T-cell (primary cell): ENCODE measurements around the gene SEPTIN10. TPM values are rescaled to one million over a fixed set of nuclear protein-coding genes. Genes with fewer than 3 reads are reported as not detected.
"Not testable (repeated sequence)": the region's sequence is repeated elsewhere in the genome, so short reads cannot be mapped to it uniquely, and the experiment has no call there.

ENCODE experiments used
- ATAC-seq, 4 experiments: fragments of 200-7000 bp in 3 of 4; fragments of 150-1000 bp in 1 of 4; cut with Tn5 transposase; replicated peaks in 1 of 4; 1 replicate in 3 of 4; 2 replicates in 1 of 4; pipeline ENCODE4 v1.10.0; 2021; ENCODE audit warnings: moderate library complexity in 3 of 4, mild to moderate bottlenecking in 2 of 4, moderate number of reproducible peaks in 1 of 4
- CTCF ChIA-PET, 2 donors: fragments of 300-600 bp; sonication (Branson Sonifier 250); formaldehyde crosslinking; loops; one replicate each; lab custom pipeline; 2022; ENCODE audit warnings: antibody characterized with exemption in 2 of 2; lab: Charles Lee
- POLR2A ChIA-PET, 2 donors: fragments of 300-600 bp; sonication (Branson Sonifier 250); formaldehyde crosslinking; loops; one replicate each; lab custom pipeline; 2022; ENCODE audit warnings: antibody characterized with exemption in 2 of 2; lab: Charles Lee
- DNase-seq, 35 experiments: peaks; one replicate each; pipeline versions ENCODE4 v3.0.0 to v3.0.0-alpha.2; 2013 to 2023
- H3K27ac ChIP-seq: one replicate; pipeline ENCODE4 v1.5.1; 2013; ENCODE audit warnings: low read length
- H3K27me3 ChIP-seq, 2 experiments: replicated peaks in 1 of 2; 1 replicate in 1 of 2; 2 replicates in 1 of 2; pipeline versions ENCODE4 v1.6.1 to v1.7.0; 2013; ENCODE audit warnings: low read length in 1 of 2, mixed read lengths in 1 of 2; ENCODE audit not compliant: control insufficient read depth in 2 of 2, insufficient read depth in 2 of 2; ENCODE audit errors: extremely low read depth in 1 of 2
- H3K36me3 ChIP-seq, 2 donors: 1 replicate in 1 of 2; 2 replicates in 1 of 2; pipeline versions ENCODE4 v1.6.1 to v1.7.0; 2013; ENCODE audit warnings: low read length in 1 of 2; ENCODE audit not compliant: control insufficient read depth in 2 of 2, insufficient read depth in 1 of 2; ENCODE audit errors: extremely low read depth in 1 of 2
- H3K4me1 ChIP-seq, 2 experiments: 1 replicate in 1 of 2; 2 replicates in 1 of 2; pipeline versions ENCODE4 v1.6.1 to v1.7.0; 2013; ENCODE audit warnings: low read length in 2 of 2, mixed read lengths in 1 of 2; ENCODE audit not compliant: insufficient read depth in 2 of 2, control insufficient read depth in 1 of 2; ENCODE audit errors: extremely low read depth in 1 of 2
- H3K4me3 ChIP-seq, 2 donors: 1 replicate in 1 of 2; 2 replicates in 1 of 2; pipeline versions ENCODE4 v1.5.1 to v1.7.0; 2013; ENCODE audit warnings: mild to moderate bottlenecking in 2 of 2, low read length in 1 of 2, moderate library complexity in 1 of 2; ENCODE audit not compliant: control insufficient read depth in 1 of 2; ENCODE audit errors: extremely low read depth in 1 of 2
- H3K9me3 ChIP-seq: 2 replicates; pipeline ENCODE4 v1.7.0; 2013
- H3K27ac Mint-ChIP-seq, 2 donors: one replicate each; pipeline ENCODE4 v1.8.0; 2020 to 2021; ENCODE audit warnings: mild to moderate bottlenecking in 2 of 2, mixed read lengths in 2 of 2
- H3K27me3 Mint-ChIP-seq, 2 donors: one replicate each; pipeline ENCODE4 v1.8.0; 2021 to 2022; ENCODE audit warnings: mixed read lengths in 2 of 2
- H3K36me3 Mint-ChIP-seq: one replicate; pipeline ENCODE4 v1.8.0; 2021; ENCODE audit warnings: mixed read lengths
- H3K4me1 Mint-ChIP-seq, 3 donors: one replicate each; pipeline ENCODE4 v1.8.0; 2020 to 2022; ENCODE audit warnings: mixed read lengths in 3 of 3, mild to moderate bottlenecking in 1 of 3
- H3K4me3 Mint-ChIP-seq, 3 donors: one replicate each; pipeline ENCODE4 v1.8.0; 2020 to 2022; ENCODE audit warnings: mild to moderate bottlenecking in 3 of 3, mixed read lengths in 3 of 3, moderate library complexity in 3 of 3
- H3K9me3 Mint-ChIP-seq, 3 donors: one replicate each; pipeline ENCODE4 v1.8.0; 2020 to 2022; ENCODE audit warnings: mixed read lengths in 3 of 3
- WGBS: methylation state at CpG from one replicate; pipeline ENCODE4 v1.1.5; 2013; ENCODE audit warnings: missing lambda C conversion rate; ENCODE audit not compliant: insufficient coverage; 5-methylcytosine and 5-hydroxymethylcytosine counted together
- total RNA-seq, 35 experiments: library from RNA in 6 of 35; stranded (reverse) in 6 of 35; fragments of 120-200 nt in 1 of 35; gene quantifications; one replicate each; pipeline versions ENCODE4 v1.2.1 to v1.2.4 and lab custom pipeline; 2013 to 2026

SEPTIN10 gene
- total RNA-seq, 5 donors from 2014 or later (not counting 1 experiment from before 2014, with no cell fraction given): 2.2 to 3.7 (median 3.3) TPM

DNA sequence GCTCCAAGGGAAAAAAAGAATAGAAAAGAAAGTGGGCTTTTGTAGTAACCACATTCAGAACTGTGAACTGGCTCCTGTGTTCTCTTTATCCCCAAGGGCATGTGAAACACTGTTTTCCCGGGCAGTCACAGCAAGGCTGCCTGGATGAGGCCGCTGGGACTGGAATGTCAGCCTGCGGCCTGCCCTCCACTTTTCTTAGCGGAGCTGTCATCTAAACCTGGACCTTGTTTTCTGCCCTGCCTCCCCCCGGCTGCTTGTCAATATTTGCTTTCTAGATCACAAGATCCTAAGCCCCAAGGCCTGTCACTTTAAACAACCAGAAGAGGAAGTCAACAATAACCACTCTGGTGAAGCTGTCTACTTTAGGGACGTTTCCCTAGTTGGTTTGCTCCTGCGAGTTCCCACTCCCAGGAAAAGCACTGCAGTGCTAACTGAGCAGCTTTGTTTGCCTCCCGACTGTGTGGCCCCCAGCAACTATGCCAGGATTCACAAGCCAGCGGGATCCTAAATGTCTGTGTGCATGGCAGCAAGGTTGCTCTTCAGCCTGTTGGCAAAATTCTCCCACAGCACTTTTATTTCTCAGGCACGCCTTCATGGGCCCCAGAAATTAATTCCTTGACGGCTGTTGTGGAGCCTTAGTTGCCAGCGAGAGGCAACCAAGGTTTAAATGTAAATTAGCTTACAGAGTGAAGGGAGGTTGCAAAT, 31.0 kb upstream of the SEPTIN10 start:
- Mint-ChIP-seq H3K36me3 (no peaks in the 10 kb centered on the region), H3K9me3 (no peaks in the 10 kb centered on the region), H3K4me1 (no peaks in the 10 kb centered on the region), H3K27ac (no peak overlapping the region), H3K4me3 (no peak overlapping the region), H3K27me3 (no peaks in the 10 kb centered on the region)
- Histone ChIP-seq H3K36me3 (no peaks in the 10 kb centered on the region), H3K27me3 (peaks cover 0 to 6% of the 10 kb centered on the region in 2 experiments), H3K4me3 (no peak overlapping the region), H3K9me3 (no peaks in the 10 kb centered on the region), H3K4me1 (no peaks in the 10 kb centered on the region), H3K27ac (no peak overlapping the region)
- 40% methylated on average over 9 of the region's 12 CpGs for WGBS
- ATAC-seq (no peak), DNase-seq (no peak)
- ChIA-PET POLR2A (no interaction called here), CTCF (no interaction called here)

- H3K27ac Mint-ChIP-seq, DNase-seq, POLR2A ChIA-PET, CTCF ChIA-PET, H3K4me1 Mint-ChIP-seq, H3K9me3 Mint-ChIP-seq, H3K4me3 Mint-ChIP-seq, H3K4me3 ChIP-seq, H3K4me1 ChIP-seq, ATAC-seq, H3K27me3 ChIP-seq, H3K27ac ChIP-seq, H3K27me3 Mint-ChIP-seq, H3K9me3 ChIP-seq, H3K36me3 ChIP-seq, H3K36me3 Mint-ChIP-seq: not testable (repeated sequence)
- 87% methylated on average over 7 of the region's 9 CpGs for WGBS
Measured at GRCh38 chr2:109640000-109640399, 26.2 kb upstream of the SEPTIN10 start.

DNA sequence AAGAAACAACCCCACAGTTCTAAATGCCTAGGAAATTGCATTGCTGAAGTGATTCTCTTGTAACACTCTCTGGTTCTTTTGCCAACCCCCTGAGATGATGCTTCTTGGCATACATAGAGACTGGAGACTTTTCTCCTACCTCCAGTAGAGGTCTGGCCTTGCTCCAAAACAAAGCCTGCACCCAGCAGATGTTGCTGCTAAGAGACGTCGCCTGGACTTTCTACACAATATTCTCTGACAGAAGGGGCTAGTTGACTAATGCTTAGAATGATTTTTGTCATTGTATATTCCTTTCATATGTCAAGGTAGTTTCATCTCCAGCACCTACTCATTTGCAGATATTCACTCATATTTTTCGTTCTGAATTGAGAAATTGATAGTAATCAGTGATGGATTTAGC, 25.0 kb upstream of the SEPTIN10 start:
- H3K27me3 ChIP-seq: no peaks in the 10 kb centered on the region
- H3K9me3 ChIP-seq: no peaks in the 10 kb centered on the region
- no peak for ATAC-seq
- Mint-ChIP-seq H3K9me3 (no peaks in the 10 kb centered on the region), H3K4me3 (no peak overlapping the region), H3K4me1 (peaks cover 0 to 7% (median 5%) of the 10 kb centered on the region in 3 donors), H3K27ac (no peak overlapping the region), H3K36me3 (no peaks in the 10 kb centered on the region), H3K27me3 (peaks cover 0 to 1% of the 10 kb centered on the region in 2 donors)
- H3K27ac ChIP-seq: no peak overlapping the region
- H3K4me3 ChIP-seq: no peak overlapping the region
- ChIA-PET POLR2A (interaction anchor here in 1 of 2 donors (0.7 kb wide), 1 partner anchor 82 kb away, joined by 3 read pairs; no protein-coding TSS in a partner anchor), CTCF (no interaction called here)
- WGBS: no CpG with 5 or more reads among the region's 3 CpGs
- H3K36me3 ChIP-seq: no peaks in the 10 kb centered on the region
- no peak for DNase-seq
- no peaks in the 10 kb centered on the region for H3K4me1 ChIP-seq

GRCh38 chr2:109637749-109638570, 24.2 kb upstream of the SEPTIN10 start:
- H3K4me1 ChIP-seq: no peaks in the 10 kb centered on the region
- peaks cover 0 to 10% (median 5%) of the 10 kb centered on the region in 3 donors for H3K4me1 Mint-ChIP-seq
- CTCF ChIA-PET: no interaction called here
- no peaks in the 10 kb centered on the region for H3K9me3 ChIP-seq
- H3K9me3 Mint-ChIP-seq: no peaks in the 10 kb centered on the region
- no peak overlapping the region for H3K4me3 Mint-ChIP-seq
- no peaks in the 10 kb centered on the region for H3K36me3 ChIP-seq
- POLR2A ChIA-PET: interaction anchor here in 1 of 2 donors (0.7 kb wide), 1 partner anchor 82 kb away, joined by 3 read pairs; no protein-coding TSS in a partner anchor
- peak in 2 of 4 experiments; percentile 54 to 59 for ATAC-seq
- no peak overlapping the region for H3K27ac ChIP-seq
- H3K27me3 ChIP-seq: peaks cover 0 to 3% of the 10 kb centered on the region in 2 experiments
- peak overlapping the region in 1 of 2 donors; percentile 44 for H3K27ac Mint-ChIP-seq
- no peak for DNase-seq
- 60% methylated on average over 2 of the region's 9 CpGs for WGBS
- H3K36me3 Mint-ChIP-seq: no peaks in the 10 kb centered on the region
- peaks cover 0 to 1% of the 10 kb centered on the region in 2 donors for H3K27me3 Mint-ChIP-seq
- no peak overlapping the region for H3K4me3 ChIP-seq

- no peaks in the 10 kb centered on the region for H3K36me3 ChIP-seq
- Mint-ChIP-seq H3K27ac (no peak overlapping the region), H3K4me1 (peaks cover 0 to 10% (median 5%) of the 10 kb centered on the region in 3 donors), H3K36me3 (no peaks in the 10 kb centered on the region), H3K4me3 (no peak overlapping the region), H3K27me3 (peaks cover 0 to 1% of the 10 kb centered on the region in 2 donors), H3K9me3 (no peaks in the 10 kb centered on the region)
- POLR2A ChIA-PET: interaction anchor here in 1 of 2 donors (0.6 kb wide), 1 partner anchor 270 kb away, joined by 7 read pairs; no protein-coding TSS in a partner anchor
- no peak for ATAC-seq
- H3K9me3 ChIP-seq: no peaks in the 10 kb centered on the region
- CTCF ChIA-PET: no interaction called here
- H3K27ac ChIP-seq: no peak overlapping the region
- H3K27me3 ChIP-seq: peaks cover 0 to 11% of the 10 kb centered on the region in 2 experiments
- no peaks in the 10 kb centered on the region for H3K4me1 ChIP-seq
- DNase-seq: no peak
- H3K4me3 ChIP-seq: no peak overlapping the region
- WGBS: 67% methylated on average over 1 of the region's 1 CpG
Measured at GRCh38 chr2:109636317-109636716, 22.6 kb upstream of the SEPTIN10 start.

GRCh38 chr2:109635426-109636304, 21.9 kb upstream of the SEPTIN10 start:
- Mint-ChIP-seq H3K9me3 (no peaks in the 10 kb centered on the region), H3K36me3 (no peaks in the 10 kb centered on the region), H3K4me1 (peaks cover 0 to 10% (median 5%) of the 10 kb centered on the region in 3 donors), H3K4me3 (no peak overlapping the region), H3K27ac (no peak overlapping the region), H3K27me3 (peaks cover 0 to 1% of the 10 kb centered on the region in 2 donors)
- no peaks in the 10 kb centered on the region for H3K36me3 ChIP-seq
- H3K9me3 ChIP-seq: no peaks in the 10 kb centered on the region
- POLR2A ChIA-PET: no interaction called here
- H3K27me3 ChIP-seq: peaks cover 0 to 13% of the 10 kb centered on the region in 2 experiments
- DNase-seq (no peak), ATAC-seq (no peak)
- WGBS: 73% methylated on average over 6 of the region's 11 CpGs
- CTCF ChIA-PET: no interaction called here
- H3K4me1 ChIP-seq: no peaks in the 10 kb centered on the region
- no peak overlapping the region for H3K27ac ChIP-seq
- no peak overlapping the region for H3K4me3 ChIP-seq
